GM21723 (cell line): ENCODE measurements around the gene CHPF2.

Source experiments
- ATAC-seq: cut with Tn5 transposase; IDR thresholded peaks from one replicate; pipeline ENCODE4 v1.9.1; 2021; ENCODE audit warnings: mild to moderate bottlenecking, moderate library complexity; ENCODE audit not compliant: unreplicated experiment

Gene CHPF2

GRCh38 chr7:151232091-151232916 is at the start of gene CHPF2:
TSS of gene CHPF2 (plus strand) at chr7:151232483. CDS start at chr7:151234012, 1,529 bp downstream.
- peak; percentile 98 for ATAC-seq

- ATAC-seq = no peak
Observed at GRCh38 chr7:151185762-151186639, 46.3 kb upstream of the CHPF2 start.

- no peak for ATAC-seq
Observed at GRCh38 chr7:151186640-151187408, 45.5 kb upstream of the CHPF2 start, which contains the start of gene ASB10. TSS of gene ASB10 (minus strand) at chr7:151187250. CDS start at chr7:151187130, 120 bp downstream.

- no peak for ATAC-seq
Observed at GRCh38 chr7:151187409-151188251, 44.7 kb upstream of the CHPF2 start.

GRCh38 chr7:151188252-151188542 is 44.1 kb upstream of the CHPF2 start:
- ATAC-seq = no peak

GRCh38 chr7:151189038-151189437 is 43.2 kb upstream of the CHPF2 start:
- ATAC-seq = no peak

- ATAC-seq = no peak
Observed at GRCh38 chr7:151191544-151191943, 40.7 kb upstream of the CHPF2 start.

GRCh38 chr7:151192002-151192539 is 40.2 kb upstream of the CHPF2 start:
- ATAC-seq = no peak

- ATAC-seq = no peak
Observed at GRCh38 chr7:151193203-151193978, 38.9 kb upstream of the CHPF2 start.

- no peak for ATAC-seq
Observed at GRCh38 chr7:151194188-151194587, 38.1 kb upstream of the CHPF2 start.

- ATAC-seq = no peak
Observed at GRCh38 chr7:151195616-151196450, 36.5 kb upstream of the CHPF2 start.

- no peak for ATAC-seq
Observed at GRCh38 chr7:151197932-151198331, 34.4 kb upstream of the CHPF2 start.

- ATAC-seq = no peak
Observed at GRCh38 chr7:151198945-151199848, 33.1 kb upstream of the CHPF2 start.

GRCh38 chr7:151201344-151201743 is 30.9 kb upstream of the CHPF2 start:
- ATAC-seq = no peak

GRCh38 chr7:151201751-151202150 is 30.5 kb upstream of the CHPF2 start:
- ATAC-seq = no peak

GRCh38 chr7:151202836-151203235 is 29.4 kb upstream of the CHPF2 start:
- no peak for ATAC-seq

- ATAC-seq = no peak
Observed at GRCh38 chr7:151204383-151205032, 27.8 kb upstream of the CHPF2 start.
